Adrenal gland (tissue), 5 donors: ENCODE results near the gene CASP14.

ENCODE experiments used
- POLR2A ChIP-seq, 2 donors: fragments of 450-650 bp; IDR thresholded peaks; one replicate each; pipeline ENCODE4 v1.6.1; 2017; ENCODE audit warnings: antibody characterized with exemption in 2 of 2, mild to moderate bottlenecking in 2 of 2, moderate library complexity in 1 of 2
- TF ChIP-seq, protein P1 (sequence below), 6 experiments: fragments of 450-650 bp in 4 of 6; fragments of 200-600 bp in 2 of 6; sonication (generic) in 1 of 6; IDR thresholded peaks; 1 replicate in 5 of 6; 2 replicates in 1 of 6; pipeline versions ENCODE4 v1.5.1 to v1.8.0; 2016 to 2021; ENCODE audit warnings: antibody characterized with exemption in 6 of 6, mild to moderate bottlenecking in 2 of 6, moderate library complexity in 1 of 6
- donor health status: DM: no; HTN: no; CAD: no.

DNA sequence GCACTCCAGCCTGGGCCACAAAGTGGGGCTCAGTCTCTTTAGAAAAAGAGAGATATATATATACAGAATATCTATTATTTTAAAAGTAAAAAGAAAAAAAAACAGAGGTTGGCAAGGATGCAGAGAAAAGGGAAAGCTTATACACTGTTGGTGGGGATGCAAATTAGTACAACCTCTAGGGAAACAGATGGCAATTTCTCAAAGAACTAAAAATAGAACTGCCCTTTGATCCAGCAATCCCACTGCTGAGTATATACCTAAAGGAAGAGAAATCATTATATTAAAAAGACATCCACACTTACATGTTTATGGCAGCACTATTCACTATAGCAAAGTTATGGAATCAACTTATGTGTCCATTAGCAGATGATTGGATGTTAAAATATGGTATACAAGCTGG is 41.0 kb upstream of the CASP14 start:
- TF ChIP-seq, protein P1, sequence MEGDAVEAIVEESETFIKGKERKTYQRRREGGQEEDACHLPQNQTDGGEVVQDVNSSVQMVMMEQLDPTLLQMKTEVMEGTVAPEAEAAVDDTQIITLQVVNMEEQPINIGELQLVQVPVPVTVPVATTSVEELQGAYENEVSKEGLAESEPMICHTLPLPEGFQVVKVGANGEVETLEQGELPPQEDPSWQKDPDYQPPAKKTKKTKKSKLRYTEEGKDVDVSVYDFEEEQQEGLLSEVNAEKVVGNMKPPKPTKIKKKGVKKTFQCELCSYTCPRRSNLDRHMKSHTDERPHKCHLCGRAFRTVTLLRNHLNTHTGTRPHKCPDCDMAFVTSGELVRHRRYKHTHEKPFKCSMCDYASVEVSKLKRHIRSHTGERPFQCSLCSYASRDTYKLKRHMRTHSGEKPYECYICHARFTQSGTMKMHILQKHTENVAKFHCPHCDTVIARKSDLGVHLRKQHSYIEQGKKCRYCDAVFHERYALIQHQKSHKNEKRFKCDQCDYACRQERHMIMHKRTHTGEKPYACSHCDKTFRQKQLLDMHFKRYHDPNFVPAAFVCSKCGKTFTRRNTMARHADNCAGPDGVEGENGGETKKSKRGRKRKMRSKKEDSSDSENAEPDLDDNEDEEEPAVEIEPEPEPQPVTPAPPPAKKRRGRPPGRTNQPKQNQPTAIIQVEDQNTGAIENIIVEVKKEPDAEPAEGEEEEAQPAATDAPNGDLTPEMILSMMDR (IDR thresholded peaks at IDR 0.05) = no peak
- no peak for TF ChIP-seq POLR2A (IDR thresholded peaks at IDR 0.05)
